MM.1S (cell line): ENCODE results near the gene SRCIN1.

Experiments
- EZH2 ChIP-seq: fragments of 300-600 bp; sonication (generic); optimal IDR thresholded peaks from 2 replicates; pipeline ENCODE3; 2017; ENCODE audit warnings: low read depth, mild to moderate bottlenecking, antibody characterized with exemption, low read length, mixed read lengths
- EZH2phosphoT487 ChIP-seq: fragments of 300-600 bp; sonication (generic); IDR thresholded peaks from 2 replicates; pipeline ENCODE4 v1.6.1; 2018; ENCODE audit warnings: antibody characterized with exemption, low read length
- TF ChIP-seq, protein P1 (sequence below): fragments of 300-600 bp; sonication (generic); IDR thresholded peaks from 2 replicates; pipeline ENCODE4 v1.5.1; 2016; ENCODE audit warnings: antibody characterized with exemption, low read length, mixed read lengths

DNA sequence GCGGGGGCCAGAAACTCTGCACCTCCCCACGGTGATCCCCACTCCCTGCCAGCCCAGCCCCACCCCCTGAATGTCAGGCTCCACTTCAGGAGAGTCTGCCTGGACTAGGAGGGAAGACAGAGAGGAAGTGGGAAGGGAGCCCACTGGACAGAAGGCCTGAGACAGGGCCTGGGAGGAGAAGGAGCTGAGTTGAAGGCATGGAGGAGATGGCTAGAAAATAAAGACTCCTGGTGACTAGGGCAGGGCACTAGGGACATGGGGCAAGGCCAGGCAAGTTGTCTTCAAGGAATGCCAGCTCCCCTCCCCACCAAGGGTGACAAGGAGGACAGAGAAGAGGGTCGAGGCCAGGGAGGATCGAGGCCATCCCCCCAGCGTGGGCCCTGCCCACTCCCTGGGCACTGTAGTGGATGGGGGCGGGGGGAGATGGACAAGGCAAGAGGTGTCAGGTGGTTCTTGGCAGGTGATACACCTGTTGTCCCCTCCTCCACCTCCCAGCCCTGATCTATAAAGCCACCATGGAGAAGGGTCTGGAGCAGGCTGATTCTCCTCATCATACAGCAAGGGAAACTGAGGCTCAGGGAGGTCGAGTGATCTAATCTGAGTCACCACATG lies 19.7 kb downstream of the SRCIN1 start:
- TF ChIP-seq, protein P1, sequence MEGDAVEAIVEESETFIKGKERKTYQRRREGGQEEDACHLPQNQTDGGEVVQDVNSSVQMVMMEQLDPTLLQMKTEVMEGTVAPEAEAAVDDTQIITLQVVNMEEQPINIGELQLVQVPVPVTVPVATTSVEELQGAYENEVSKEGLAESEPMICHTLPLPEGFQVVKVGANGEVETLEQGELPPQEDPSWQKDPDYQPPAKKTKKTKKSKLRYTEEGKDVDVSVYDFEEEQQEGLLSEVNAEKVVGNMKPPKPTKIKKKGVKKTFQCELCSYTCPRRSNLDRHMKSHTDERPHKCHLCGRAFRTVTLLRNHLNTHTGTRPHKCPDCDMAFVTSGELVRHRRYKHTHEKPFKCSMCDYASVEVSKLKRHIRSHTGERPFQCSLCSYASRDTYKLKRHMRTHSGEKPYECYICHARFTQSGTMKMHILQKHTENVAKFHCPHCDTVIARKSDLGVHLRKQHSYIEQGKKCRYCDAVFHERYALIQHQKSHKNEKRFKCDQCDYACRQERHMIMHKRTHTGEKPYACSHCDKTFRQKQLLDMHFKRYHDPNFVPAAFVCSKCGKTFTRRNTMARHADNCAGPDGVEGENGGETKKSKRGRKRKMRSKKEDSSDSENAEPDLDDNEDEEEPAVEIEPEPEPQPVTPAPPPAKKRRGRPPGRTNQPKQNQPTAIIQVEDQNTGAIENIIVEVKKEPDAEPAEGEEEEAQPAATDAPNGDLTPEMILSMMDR: no peak
- TF ChIP-seq EZH2 (no peak), EZH2phosphoT487 (no peak)
